ENCODE data around the gene FEM1C. TPM values are rescaled to one million over a fixed set of nuclear protein-coding genes. Genes with fewer than 3 reads are reported as not detected.

FEM1C gene
- total and polyA plus RNA-seq, 2 experiments from 2014 or later, result 4.7 to 21.6 TPM

- no peak for TF ChIP-seq ZNF462 (CRISPR knock-in tag; IDR thresholded peaks at IDR 0.05)
- TF ChIP-seq POLR2AphosphoS5 (IDR thresholded peaks at IDR 0.05; ENCODE audit: low read depth), result no peak
- no peak for TF ChIP-seq ZNF331 (CRISPR knock-in tag; IDR thresholded peaks at IDR 0.05; ENCODE audit: low read depth)
- TF ChIP-seq CREB1 (CRISPR knock-in tag; IDR thresholded peaks at IDR 0.05; ENCODE audit: low read depth), result no peak
- no peak for TF ChIP-seq ZNF114 (CRISPR knock-in tag; IDR thresholded peaks at IDR 0.05)
Observed at GRCh38 chr5:115557667-115558387, 13.3 kb upstream of the FEM1C start (continued).

GRCh38 chr5:115556276-115556675, 11.7 kb upstream of the FEM1C start:
- Histone ChIP-seq H2AFZ (no peak overlapping the region), H3K4me3 (no peak overlapping the region), H3F3A (replicated peaks; ENCODE audit: low read depth) (no peaks in the 10 kb centered on the region), H3K4me2 (no peak overlapping the region), H4K20me1 (replicated peaks; ENCODE audit: insufficient read depth) (no peaks in the 10 kb centered on the region), H3K4me1 (ENCODE audit: insufficient read depth) (peaks cover 8% of the 10 kb centered on the region), H3K27me3 (ENCODE audit: insufficient read depth) (no peaks in the 10 kb centered on the region), H3K79me2 (replicated peaks; ENCODE audit: insufficient read depth) (no peaks in the 10 kb centered on the region), H3K9me2 (ENCODE audit: insufficient read depth) (no peaks in the 10 kb centered on the region), H3K36me3 (ENCODE audit: insufficient read depth) (no peaks in the 10 kb centered on the region), H3K27ac (ENCODE audit: low read depth) (no peak overlapping the region)
- ATAC-seq (no peak), DNase-seq (ENCODE audit: low spot score) (no peak)
- Mint-ChIP-seq H3K9me3 (no peaks in the 10 kb centered on the region), H3K27me3 (ENCODE audit: insufficient read depth, low read depth, poor library complexity) (peaks cover 4% of the 10 kb centered on the region), H3K4me1 (peaks cover 12% of the 10 kb centered on the region), H3K4me3 (no peak overlapping the region), H3K27ac (no peak overlapping the region), H3K36me3 (ENCODE audit: low read depth) (no peaks in the 10 kb centered on the region)
- TF ChIP-seq ZNF114 (CRISPR knock-in tag; IDR thresholded peaks at IDR 0.05), result no peak
- TF ChIP-seq NANOG (IDR thresholded peaks at IDR 0.05; ENCODE audit: borderline replicate concordance), result no peak
- TF ChIP-seq EZH2 (IDR thresholded peaks at IDR 0.05; ENCODE audit: low read depth, unreplicated experiment), result no peak
- no peak for TF ChIP-seq STAT1 (IDR thresholded peaks at IDR 0.05; ENCODE audit: unreplicated experiment)
- no peak for TF ChIP-seq JUNB (IDR thresholded peaks at IDR 0.05; ENCODE audit: unreplicated experiment)
- TF ChIP-seq CREB1 (CRISPR knock-in tag; IDR thresholded peaks at IDR 0.05; ENCODE audit: low read depth), result no peak
- no peak for TF ChIP-seq POLR2AphosphoS5 (IDR thresholded peaks at IDR 0.05; ENCODE audit: low read depth)
- TF ChIP-seq CTCF (conservative IDR thresholded peaks at IDR 0.05; ENCODE audit: low read depth in 2 of 2), result no peak

All from GM23338 (cell line).